ENCODE data around the gene ASB18. TPM values are rescaled to one million over a fixed set of nuclear protein-coding genes. Genes with fewer than 3 reads are reported as not detected.

Gene ASB18
- polyA plus RNA-seq, 3 donors, result not detected

- H3K36me3 ChIP-seq (replicated peaks in 1 of 2; ENCODE audit: control insufficient read depth in 1 of 2, insufficient read depth in 2 of 2, low read length in 2 of 2), result no peaks in the 10 kb centered on the region
- H3K4me2 ChIP-seq (replicated peaks; ENCODE audit: extremely low read depth, low read length, poor library complexity, severe bottlenecking), result no peak overlapping the region
- peaks cover 3 to 64% of the 10 kb centered on the region in 2 donors for H3K9me3 ChIP-seq (replicated peaks in 1 of 2; ENCODE audit: control insufficient read depth in 1 of 2, insufficient read depth in 1 of 2, low read length in 2 of 2)
- Mint-ChIP-seq H3K9me3 (peaks cover 0 to 33% (median 13%) of the 10 kb centered on the region in 7 donors), H3K27ac (no peak overlapping the region), H3K27me3 (ENCODE audit: low read depth in 3 of 3) (peaks cover 82 to 98% (median 91%) of the 10 kb centered on the region in 3 donors), H3K4me3 (no peak overlapping the region), H3K4me1 (no peaks in the 10 kb centered on the region), H3K36me3 (peaks cover 0 to 1% of the 10 kb centered on the region in 2 donors)
- H3K27me3 ChIP-seq (ENCODE audit: control insufficient read depth in 2 of 2, insufficient read depth in 2 of 2, low read length in 2 of 2), result peaks cover 91 to 100% of the 10 kb centered on the region in 2 donors
- no peak overlapping the region for H3K4me3 ChIP-seq (replicated peaks in 1 of 3; ENCODE audit: low read depth in 2 of 3, low read length in 3 of 3)
- no peak overlapping the region for H3K9ac ChIP-seq (ENCODE audit: insufficient read depth, low read length, poor library complexity, severe bottlenecking)
- intact Hi-C loops (cut with micrococcal nuclease), result no loop called here
- WGBS (ENCODE audit: insufficient coverage), result 55% methylated on average over 15 of the region's 21 CpGs
- H3K79me2 ChIP-seq (ENCODE audit: insufficient read depth, low read length), result no peaks in the 10 kb centered on the region
- H4K20me1 ChIP-seq (ENCODE audit: insufficient read depth, low read length), result no peaks in the 10 kb centered on the region
- no peak overlapping the region for H3K27ac ChIP-seq (ENCODE audit: low read depth in 1 of 2, low read length in 2 of 2)
- no peak overlapping the region for H2AFZ ChIP-seq (ENCODE audit: insufficient read depth, low read depth, low read length, poor library complexity, severe bottlenecking)
- TF ChIP-seq, protein P1, sequence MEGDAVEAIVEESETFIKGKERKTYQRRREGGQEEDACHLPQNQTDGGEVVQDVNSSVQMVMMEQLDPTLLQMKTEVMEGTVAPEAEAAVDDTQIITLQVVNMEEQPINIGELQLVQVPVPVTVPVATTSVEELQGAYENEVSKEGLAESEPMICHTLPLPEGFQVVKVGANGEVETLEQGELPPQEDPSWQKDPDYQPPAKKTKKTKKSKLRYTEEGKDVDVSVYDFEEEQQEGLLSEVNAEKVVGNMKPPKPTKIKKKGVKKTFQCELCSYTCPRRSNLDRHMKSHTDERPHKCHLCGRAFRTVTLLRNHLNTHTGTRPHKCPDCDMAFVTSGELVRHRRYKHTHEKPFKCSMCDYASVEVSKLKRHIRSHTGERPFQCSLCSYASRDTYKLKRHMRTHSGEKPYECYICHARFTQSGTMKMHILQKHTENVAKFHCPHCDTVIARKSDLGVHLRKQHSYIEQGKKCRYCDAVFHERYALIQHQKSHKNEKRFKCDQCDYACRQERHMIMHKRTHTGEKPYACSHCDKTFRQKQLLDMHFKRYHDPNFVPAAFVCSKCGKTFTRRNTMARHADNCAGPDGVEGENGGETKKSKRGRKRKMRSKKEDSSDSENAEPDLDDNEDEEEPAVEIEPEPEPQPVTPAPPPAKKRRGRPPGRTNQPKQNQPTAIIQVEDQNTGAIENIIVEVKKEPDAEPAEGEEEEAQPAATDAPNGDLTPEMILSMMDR (IDR thresholded peaks at IDR 0.05), result no peak
- no peak for DNase-seq
- no peaks in the 10 kb centered on the region for H3K4me1 ChIP-seq (ENCODE audit: control insufficient read depth in 1 of 2, insufficient read depth in 2 of 2, low read length in 2 of 2)
Measured at GRCh38 chr2:236176951-236177350, 87.3 kb downstream of the ASB18 start.

GRCh38 chr2:236176417-236176816, 87.8 kb downstream of the ASB18 start:
- intact Hi-C loops (cut with micrococcal nuclease), result no loop called here
- Histone ChIP-seq H3K27me3 (ENCODE audit: control insufficient read depth in 2 of 2, insufficient read depth in 2 of 2, low read length in 2 of 2) (peaks cover 93 to 100% of the 10 kb centered on the region in 2 donors), H3K79me2 (ENCODE audit: insufficient read depth, low read length) (no peaks in the 10 kb centered on the region), H2AFZ (ENCODE audit: insufficient read depth, low read depth, low read length, poor library complexity, severe bottlenecking) (no peak overlapping the region), H4K20me1 (ENCODE audit: insufficient read depth, low read length) (no peaks in the 10 kb centered on the region), H3K27ac (ENCODE audit: low read depth in 1 of 2, low read length in 2 of 2) (no peak overlapping the region), H3K36me3 (replicated peaks in 1 of 2; ENCODE audit: control insufficient read depth in 1 of 2, insufficient read depth in 2 of 2, low read length in 2 of 2) (no peaks in the 10 kb centered on the region), H3K9ac (ENCODE audit: insufficient read depth, low read length, poor library complexity, severe bottlenecking) (no peak overlapping the region), H3K9me3 (replicated peaks in 1 of 2; ENCODE audit: control insufficient read depth in 1 of 2, insufficient read depth in 1 of 2, low read length in 2 of 2) (peaks cover 3 to 69% of the 10 kb centered on the region in 2 donors), H3K4me3 (replicated peaks in 1 of 3; ENCODE audit: low read depth in 2 of 3, low read length in 3 of 3) (no peak overlapping the region), H3K4me2 (replicated peaks; ENCODE audit: extremely low read depth, low read length, poor library complexity, severe bottlenecking) (no peak overlapping the region), H3K4me1 (ENCODE audit: control insufficient read depth in 1 of 2, insufficient read depth in 2 of 2, low read length in 2 of 2) (no peaks in the 10 kb centered on the region)
- Mint-ChIP-seq H3K4me1 (no peaks in the 10 kb centered on the region), H3K27me3 (ENCODE audit: low read depth in 3 of 3) (peaks cover 82 to 98% (median 91%) of the 10 kb centered on the region in 3 donors), H3K27ac (no peak overlapping the region), H3K36me3 (peaks cover 0 to 1% of the 10 kb centered on the region in 2 donors), H3K9me3 (peaks cover 0 to 35% (median 13%) of the 10 kb centered on the region in 7 donors), H3K4me3 (peak overlapping the region in 1 of 2 donors; percentile 63)
- DNase-seq, result no peak
- TF ChIP-seq, protein P1 (IDR thresholded peaks at IDR 0.05), result peak; percentile 21
- WGBS (ENCODE audit: insufficient coverage), result 0% methylated on average over 7 of the region's 7 CpGs
